GM12875 (cell line): Measurements from ENCODE around the gene CCDC66.
"Not testable (repeated sequence)": the region's sequence is repeated elsewhere in the genome, so short reads cannot be mapped to it uniquely, and the experiment has no call there.

Experiments
- H3K4me3 ChIP-seq: one replicate; pipeline ENCODE4 v1.5.1; 2011; ENCODE audit warnings: low read depth, low read length, control low read depth
- TF ChIP-seq, protein P1 (sequence below): IDR thresholded peaks from 2 replicates; pipeline ENCODE4 v1.5.1; 2011; ENCODE audit warnings: low read depth, mild to moderate bottlenecking, control low read depth, inconsistent platforms, low read length, moderate library complexity, borderline replicate concordance; ENCODE audit not compliant: insufficient read depth

CCDC66 gene

DNA sequence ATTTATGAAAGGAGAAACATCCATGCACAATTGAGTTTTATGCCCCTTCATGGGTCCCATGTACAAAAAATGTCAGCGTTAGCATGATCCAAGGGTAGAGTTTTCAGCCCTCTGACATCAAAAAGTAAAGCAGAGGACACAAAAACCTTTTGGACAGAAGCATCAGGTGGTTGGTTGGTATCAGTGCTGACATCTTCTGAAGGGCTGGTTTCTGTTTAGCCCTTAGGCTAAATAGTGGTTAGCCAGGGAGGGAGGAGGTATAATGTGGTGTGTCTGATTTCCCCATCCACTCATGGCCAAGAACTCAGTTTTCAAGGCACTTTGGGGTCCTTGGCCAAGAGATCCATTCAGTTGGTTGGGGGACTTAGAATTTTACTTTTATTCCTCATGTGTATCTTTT, 16.5 kb downstream of the CCDC66 start:
- H3K4me3 ChIP-seq = no peak overlapping the region
- TF ChIP-seq, protein P1, sequence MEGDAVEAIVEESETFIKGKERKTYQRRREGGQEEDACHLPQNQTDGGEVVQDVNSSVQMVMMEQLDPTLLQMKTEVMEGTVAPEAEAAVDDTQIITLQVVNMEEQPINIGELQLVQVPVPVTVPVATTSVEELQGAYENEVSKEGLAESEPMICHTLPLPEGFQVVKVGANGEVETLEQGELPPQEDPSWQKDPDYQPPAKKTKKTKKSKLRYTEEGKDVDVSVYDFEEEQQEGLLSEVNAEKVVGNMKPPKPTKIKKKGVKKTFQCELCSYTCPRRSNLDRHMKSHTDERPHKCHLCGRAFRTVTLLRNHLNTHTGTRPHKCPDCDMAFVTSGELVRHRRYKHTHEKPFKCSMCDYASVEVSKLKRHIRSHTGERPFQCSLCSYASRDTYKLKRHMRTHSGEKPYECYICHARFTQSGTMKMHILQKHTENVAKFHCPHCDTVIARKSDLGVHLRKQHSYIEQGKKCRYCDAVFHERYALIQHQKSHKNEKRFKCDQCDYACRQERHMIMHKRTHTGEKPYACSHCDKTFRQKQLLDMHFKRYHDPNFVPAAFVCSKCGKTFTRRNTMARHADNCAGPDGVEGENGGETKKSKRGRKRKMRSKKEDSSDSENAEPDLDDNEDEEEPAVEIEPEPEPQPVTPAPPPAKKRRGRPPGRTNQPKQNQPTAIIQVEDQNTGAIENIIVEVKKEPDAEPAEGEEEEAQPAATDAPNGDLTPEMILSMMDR = no peak

DNA sequence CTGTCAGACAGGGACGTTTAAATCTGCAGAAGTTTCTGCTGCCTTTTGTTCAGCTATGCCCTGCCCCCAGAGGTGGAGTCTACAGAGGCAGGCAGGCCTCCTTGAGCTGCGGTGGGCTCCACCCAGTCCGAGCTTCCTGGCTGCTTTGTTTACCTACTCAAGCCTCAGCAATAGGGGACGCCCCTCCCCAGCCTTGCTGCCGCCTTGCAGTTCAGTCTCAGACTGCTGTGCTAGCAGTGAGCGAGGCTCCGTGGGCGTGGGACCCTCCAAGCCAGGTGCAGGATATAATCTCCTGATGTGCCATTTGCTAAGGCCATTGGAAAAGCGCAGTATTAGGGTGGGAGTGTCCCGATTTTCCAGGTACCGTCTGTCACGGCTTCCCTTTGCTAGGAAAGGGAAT, 25.0 kb downstream of the CCDC66 start:
- H3K4me3 ChIP-seq = not testable (repeated sequence)

GRCh38 chr3:56584275-56584674, 27.3 kb downstream of the CCDC66 start:
- H3K4me3 ChIP-seq = not testable (repeated sequence)

- no peak overlapping the region for H3K4me3 ChIP-seq
- TF ChIP-seq, protein P1 = no peak
Measured at GRCh38 chr3:56590814-56591213, 33.8 kb downstream of the CCDC66 start.

GRCh38 chr3:56591262-56591661, 34.3 kb downstream of the CCDC66 start:
- TF ChIP-seq, protein P1 = no peak
- no peak overlapping the region for H3K4me3 ChIP-seq

DNA sequence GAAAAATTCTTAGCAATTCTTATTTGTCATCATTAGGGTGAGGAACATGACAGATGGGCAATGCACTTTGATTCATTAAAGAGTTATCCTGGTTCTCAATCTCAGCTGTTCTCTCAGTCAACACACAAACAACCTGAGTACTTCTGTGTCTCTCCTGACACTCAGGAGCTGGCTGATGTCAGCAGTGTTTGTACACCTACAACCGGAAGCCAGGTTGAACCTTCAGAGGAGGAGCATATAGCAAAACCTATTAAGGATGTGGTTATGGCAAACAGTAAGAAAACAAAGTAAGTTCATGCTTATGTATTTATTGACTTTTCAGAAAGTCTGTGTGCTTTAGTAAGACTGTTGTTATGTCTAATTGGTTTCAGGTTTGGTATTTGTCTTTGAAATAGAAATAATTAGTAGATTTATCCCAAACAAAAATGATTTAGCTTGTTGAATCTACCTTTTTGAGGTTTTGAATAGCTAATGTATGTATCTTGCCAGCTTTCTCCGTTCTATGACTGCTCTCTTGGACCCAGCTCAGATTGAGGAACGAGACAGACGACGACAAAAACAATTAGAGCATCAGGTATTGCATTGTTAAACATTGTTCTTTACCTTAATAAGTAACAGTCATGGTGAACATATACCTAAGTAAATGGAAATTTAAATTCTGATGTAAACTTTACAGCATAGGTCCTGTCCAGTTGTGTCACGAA, 36.6 kb downstream of the CCDC66 start:
- H3K4me3 ChIP-seq = no peak overlapping the region
- TF ChIP-seq, protein P1 = no peak

GRCh38 chr3:56595975-56596840, 39.2 kb downstream of the CCDC66 start:
- H3K4me3 ChIP-seq = no peak overlapping the region

GRCh38 chr3:56608479-56608878, 51.5 kb downstream of the CCDC66 start:
- H3K4me3 ChIP-seq = not testable (repeated sequence)

More at GRCh38 chr3:56595975-56596840, 39.2 kb downstream of the CCDC66 start:
- TF ChIP-seq, protein P1 = no peak
